Suprapubic skin (tissue), 3 donors: Measurements from ENCODE around the gene IQCN.
"Not testable (repeated sequence)": the region's sequence is repeated elsewhere in the genome, so short reads cannot be mapped to it uniquely, and the experiment has no call there.

Experiments used
- POLR2AphosphoS5 ChIP-seq, 3 donors: sonication (generic); formaldehyde crosslinking; IDR thresholded peaks; one replicate each; pipeline ENCODE4 v1.6.1; 2017; ENCODE audit warnings: antibody characterized with exemption in 3 of 3
- TF ChIP-seq, protein P1 (sequence below), 2 donors: fragments of 200-600 bp in 1 of 2; fragments of 450-650 bp in 1 of 2; sonication (generic) in 1 of 2; IDR thresholded peaks; one replicate each; pipeline ENCODE4 v1.5.1; 2016 to 2019; ENCODE audit warnings: antibody characterized with exemption in 2 of 2, mild to moderate bottlenecking in 1 of 2, moderate library complexity in 1 of 2

DNA sequence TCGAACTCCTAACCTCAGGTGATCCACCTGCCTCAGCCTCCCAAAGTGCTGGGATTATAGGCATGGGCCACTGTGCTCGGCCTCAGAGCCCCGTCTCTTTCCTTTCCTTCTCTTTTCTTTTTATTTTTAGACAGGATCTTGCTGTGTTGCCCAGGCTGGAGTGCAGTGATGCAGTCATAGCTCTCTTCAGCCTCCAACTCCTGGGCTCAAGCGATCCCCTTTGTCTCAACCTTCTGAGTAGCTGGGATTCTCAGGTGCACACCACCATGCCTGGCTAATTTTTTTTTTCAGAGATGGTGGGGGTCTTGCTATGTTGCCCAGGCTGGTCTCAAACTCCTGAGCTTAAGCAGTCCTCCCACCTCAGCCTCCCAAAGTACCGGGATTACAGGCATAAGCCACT lies 64.3 kb downstream of the IQCN start:
- TF ChIP-seq, protein P1, sequence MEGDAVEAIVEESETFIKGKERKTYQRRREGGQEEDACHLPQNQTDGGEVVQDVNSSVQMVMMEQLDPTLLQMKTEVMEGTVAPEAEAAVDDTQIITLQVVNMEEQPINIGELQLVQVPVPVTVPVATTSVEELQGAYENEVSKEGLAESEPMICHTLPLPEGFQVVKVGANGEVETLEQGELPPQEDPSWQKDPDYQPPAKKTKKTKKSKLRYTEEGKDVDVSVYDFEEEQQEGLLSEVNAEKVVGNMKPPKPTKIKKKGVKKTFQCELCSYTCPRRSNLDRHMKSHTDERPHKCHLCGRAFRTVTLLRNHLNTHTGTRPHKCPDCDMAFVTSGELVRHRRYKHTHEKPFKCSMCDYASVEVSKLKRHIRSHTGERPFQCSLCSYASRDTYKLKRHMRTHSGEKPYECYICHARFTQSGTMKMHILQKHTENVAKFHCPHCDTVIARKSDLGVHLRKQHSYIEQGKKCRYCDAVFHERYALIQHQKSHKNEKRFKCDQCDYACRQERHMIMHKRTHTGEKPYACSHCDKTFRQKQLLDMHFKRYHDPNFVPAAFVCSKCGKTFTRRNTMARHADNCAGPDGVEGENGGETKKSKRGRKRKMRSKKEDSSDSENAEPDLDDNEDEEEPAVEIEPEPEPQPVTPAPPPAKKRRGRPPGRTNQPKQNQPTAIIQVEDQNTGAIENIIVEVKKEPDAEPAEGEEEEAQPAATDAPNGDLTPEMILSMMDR (IDR thresholded peaks at IDR 0.05): not testable (repeated sequence)
- TF ChIP-seq POLR2AphosphoS5 (IDR thresholded peaks at IDR 0.05): not testable (repeated sequence)
